GDM1 (cell line): ENCODE results near the gene TMEM254.
"Not testable (repeated sequence)": the region's sequence is repeated elsewhere in the genome, so short reads cannot be mapped to it uniquely, and the experiment has no call there.

Experiments
- DNase-seq: peaks from one replicate; lab custom pipeline; 2025; lab: John Stamatoyannopoulos, UW

TMEM254 gene

GRCh38 chr10:80077869-80078447 is 507 bp upstream of the TMEM254 start:
- no peak for DNase-seq

DNA sequence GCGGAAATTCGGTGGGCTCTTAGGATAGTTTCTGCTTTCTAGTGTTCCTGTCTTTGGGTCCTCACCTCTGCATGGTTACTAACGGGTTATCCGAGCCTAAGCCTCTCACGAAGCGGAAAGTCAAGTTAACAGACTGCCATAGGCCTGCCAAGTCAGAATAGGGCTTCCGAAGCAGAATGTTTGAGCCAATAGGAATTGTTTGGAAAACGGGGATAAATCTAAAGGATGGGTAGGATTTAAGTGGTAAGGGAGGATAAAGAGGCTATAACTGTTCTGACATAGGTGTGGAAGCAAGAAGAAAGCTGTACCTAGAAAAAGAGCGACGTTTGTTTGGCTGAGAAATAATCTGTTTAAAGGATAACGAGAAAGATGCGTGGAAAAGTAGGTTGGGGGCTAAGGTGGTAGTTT is 851 bp downstream of the TMEM254 start:
- no peak for DNase-seq

GRCh38 chr10:80081026-80081425 is 2.6 kb downstream of the TMEM254 start:
- no peak for DNase-seq

DNA sequence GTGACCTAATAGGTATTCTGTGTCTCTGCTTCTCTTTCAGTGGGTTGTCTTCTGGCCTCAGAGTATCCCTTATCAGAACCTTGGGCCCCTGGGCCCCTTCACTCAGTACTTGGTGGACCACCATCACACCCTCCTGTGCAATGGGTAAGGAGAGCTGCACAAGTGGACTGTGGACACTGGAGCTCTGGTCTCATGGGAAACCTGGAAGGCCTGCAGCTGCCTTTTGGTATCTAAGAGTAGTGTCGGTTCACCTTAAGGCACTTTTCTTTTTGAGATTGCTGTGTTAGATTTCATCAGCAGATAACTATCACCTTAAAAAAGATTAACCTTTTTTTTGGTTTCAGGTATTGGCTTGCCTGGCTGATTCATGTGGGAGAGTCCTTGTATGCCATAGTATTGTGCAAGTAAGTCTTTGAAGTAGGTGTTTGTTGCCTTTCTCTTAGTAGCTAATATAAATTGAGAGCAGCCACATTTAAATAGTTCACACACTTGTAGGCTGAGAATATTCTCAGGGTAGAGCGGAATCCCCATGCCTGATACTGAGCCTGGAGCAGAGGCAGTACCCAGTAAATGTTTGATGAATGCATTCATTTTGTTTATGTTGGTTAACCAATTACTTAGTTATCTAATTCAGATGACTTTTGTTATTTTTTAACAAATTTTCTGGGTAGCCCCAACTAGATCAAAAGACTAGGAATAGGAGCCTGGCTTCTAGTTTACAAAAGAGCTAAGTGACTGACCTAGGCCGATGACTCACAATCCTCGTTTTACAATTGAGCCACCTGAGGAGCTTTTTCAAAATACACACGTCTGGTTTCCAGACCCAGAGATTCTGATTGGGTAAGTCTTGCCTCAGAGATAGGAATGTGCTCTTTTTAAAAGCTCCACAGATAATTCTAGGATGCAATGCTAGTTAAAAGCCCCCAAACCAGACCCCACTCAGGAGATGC is 3.6 kb downstream of the TMEM254 start:
- DNase-seq: no peak

- no peak for DNase-seq
Observed at GRCh38 chr10:80090121-80090520, 11.7 kb downstream of the TMEM254 start.

DNA sequence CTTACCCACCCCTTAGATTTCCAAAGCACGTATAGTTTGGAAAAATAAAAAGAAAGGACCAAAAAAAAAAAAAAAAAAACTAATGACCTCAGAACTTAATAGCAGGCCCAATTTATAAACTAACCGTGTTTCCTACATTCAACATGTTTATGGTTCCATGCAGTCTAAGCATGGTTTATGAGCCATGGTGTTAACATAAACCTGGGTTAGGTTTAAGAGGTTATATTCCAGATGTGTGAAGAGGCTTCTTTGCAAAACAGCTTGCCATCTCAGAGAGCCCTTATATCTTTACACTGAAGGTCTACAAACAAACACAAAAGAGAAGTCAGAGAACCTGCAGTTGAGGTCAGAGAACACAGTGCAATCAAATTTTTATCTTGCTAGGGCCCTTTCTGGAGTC is 15.8 kb downstream of the TMEM254 start:
- DNase-seq: no peak

- not testable (repeated sequence) for DNase-seq
Observed at GRCh38 chr10:80098272-80098671, 19.8 kb downstream of the TMEM254 start.

- not testable (repeated sequence) for DNase-seq
Observed at GRCh38 chr10:80099295-80099694, 20.8 kb downstream of the TMEM254 start.

DNA sequence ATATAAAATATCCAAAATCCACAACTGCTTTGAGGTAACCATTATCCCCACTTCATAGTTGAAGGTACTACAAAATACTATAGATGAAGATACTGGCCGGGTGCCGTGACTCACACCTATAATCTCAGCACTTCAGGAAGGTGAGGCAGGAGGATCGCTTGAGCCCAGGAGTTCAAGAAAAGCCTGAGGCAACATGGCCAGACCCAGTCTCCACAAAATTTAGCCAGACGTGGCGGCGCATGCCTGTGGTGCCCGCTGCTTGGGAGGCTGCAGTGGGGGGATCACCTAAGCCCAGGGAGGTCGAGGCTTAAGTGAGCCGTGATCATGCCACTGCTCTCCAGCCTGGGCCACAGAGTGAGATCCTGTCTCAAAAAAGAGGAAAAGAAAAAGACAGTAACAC is 21.7 kb downstream of the TMEM254 start:
- DNase-seq: no peak

DNA sequence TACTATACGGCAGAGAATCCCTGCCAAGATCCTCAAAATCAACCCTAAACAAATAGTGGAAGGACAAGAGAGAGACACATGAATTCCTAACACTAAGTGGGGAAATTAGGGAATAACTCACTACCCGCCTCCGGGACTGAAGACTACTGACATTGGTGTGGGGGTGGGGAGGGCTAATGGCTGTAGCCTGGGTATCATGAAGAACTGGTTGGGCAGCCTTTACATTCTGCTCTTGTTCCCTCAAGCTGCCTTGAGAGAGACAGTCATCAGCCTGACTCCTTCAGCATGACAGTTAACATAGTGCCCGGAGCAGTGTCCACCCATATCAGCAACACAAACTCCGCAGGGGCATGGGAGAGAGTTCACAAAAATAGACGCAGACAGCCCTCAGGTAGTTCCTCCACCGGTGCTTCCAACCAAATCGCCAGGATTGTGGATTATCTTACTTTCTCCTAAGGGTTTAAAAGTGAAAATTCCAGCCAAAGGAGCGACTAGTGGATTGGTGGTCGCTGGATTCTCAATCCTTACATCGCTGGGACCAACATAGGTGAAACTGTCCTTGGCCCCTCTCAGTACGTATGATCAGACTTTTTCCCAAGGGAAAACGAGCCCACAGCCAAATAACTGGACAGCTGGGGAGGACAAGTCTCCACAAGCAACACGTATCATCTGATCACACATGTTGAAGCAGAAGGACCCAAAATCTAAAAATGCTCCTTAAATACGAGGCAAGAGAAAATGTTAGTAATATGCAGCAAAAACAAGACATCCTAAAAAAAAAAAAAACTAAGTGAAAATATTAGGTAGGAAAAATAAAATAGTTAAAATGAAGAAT is 22.6 kb downstream of the TMEM254 start:
- no peak for DNase-seq

DNA sequence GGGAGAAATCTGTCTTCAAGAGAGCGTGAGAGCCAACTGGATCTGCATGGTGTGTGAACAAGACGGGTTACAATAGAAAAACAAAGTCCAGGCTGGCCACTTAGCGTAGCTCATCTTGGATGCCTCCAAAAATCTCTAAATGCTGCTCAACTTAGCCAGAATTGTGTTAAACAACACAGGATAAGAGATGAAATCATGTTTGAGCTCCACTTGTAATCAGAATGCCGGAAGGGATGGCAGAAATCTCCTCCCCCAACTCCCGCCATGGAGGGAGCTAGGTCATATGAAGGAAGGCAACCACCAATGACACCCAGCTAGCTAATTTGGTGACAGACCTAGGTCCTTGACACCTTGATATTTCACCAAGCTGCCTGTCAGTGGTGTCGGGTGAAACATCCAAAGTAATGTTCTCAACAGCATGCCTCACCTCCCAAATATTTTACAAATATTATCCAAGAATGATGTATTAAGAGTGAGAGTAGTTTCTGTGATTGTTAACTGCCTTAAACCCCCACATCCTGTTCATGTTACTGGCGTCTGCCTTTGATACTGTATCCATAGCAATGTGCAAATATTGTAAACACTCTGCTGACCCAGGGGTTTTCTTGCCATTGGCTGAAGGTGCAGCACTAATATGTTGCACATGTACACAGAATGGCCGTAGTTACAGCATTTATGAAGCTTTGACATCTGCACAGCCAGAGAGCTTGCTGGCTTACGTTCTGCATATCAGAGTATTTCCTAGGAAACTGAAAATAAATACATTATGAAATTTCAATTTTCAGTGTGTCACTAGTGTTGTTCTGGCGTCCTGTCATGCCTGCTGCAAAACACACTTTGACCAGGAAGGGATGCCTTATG is 25.8 kb downstream of the TMEM254 start:
- no peak for DNase-seq

DNA sequence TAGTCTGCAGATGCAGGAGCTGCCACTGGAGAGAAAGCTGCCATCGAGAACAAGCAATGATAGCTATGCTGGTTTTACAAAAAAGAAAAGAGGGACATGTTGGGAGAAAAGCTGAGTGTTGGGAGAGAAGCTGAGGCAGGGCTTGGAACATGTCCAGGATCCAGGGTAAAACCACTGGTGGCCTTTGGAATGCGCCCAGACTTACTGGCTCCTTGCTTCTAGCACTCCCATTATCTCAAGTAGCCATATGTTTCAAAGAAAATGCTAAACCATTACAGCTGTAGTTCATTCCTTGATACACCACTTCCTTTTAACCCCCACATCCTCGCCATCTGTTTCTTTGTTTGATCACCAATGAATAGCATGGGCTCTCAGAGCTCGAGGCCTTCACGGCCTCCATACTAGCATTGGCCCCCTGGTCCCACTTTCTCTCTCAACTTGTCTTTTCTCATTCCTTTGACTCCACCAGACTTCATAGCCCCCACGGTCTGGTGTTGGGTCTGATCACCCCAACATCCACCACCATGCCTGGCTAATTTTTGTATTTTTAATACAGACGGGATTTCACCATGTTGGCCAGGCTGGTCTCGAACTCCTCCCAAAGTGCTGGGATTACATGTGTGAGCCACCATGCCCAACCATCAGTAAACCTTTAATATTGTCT is 30.2 kb downstream of the TMEM254 start:
- DNase-seq: no peak

DNA sequence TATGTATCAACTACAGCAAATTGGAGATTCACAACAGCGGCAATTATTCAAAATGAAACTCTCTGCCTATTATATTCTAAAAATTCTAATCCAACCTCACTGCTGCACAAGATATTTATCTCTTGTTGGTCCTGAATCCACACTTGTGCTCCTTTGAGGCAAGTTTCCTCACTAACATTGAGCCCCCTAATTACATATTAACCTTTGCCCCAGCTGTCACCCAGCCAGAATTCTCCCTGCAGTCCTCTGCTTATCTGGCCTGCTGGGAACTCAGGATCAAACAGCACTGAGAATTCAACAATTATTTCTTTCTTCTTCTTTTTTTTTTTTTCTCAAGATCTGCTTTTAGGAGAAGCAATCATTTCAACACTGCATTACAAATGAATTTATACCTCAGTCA is 32.5 kb downstream of the TMEM254 start:
- no peak for DNase-seq

- DNase-seq: no peak
Observed at GRCh38 chr10:80118669-80119068, 40.2 kb downstream of the TMEM254 start.

DNA sequence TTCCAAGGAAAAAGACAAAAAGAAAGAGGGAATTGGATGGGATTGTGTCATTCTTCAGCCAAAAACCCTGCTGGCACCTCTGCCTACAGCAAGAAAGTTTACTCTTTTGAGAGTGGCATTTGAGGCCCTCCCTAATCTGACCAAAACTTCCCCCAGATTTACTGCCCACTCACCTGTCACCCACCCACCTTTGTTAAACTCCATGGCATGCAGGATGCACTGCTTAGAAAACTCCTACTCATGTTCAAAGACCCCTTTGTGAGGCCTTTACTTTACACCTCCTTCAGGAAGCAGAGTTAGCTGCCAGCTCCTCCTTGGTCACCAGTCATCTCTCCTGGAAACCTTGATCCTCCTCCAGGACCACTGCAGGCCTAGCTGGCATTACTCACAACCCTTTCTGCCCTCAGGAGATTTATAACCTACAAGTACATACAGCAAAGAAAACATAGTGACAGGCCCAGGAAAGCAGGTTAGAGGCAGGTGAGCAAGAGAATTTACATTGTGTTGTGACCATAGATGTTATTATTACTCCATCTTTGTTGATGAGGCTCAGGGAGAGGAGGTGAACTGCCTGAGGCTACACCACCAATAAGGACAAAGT is 43.7 kb downstream of the TMEM254 start:
- DNase-seq: no peak

DNA sequence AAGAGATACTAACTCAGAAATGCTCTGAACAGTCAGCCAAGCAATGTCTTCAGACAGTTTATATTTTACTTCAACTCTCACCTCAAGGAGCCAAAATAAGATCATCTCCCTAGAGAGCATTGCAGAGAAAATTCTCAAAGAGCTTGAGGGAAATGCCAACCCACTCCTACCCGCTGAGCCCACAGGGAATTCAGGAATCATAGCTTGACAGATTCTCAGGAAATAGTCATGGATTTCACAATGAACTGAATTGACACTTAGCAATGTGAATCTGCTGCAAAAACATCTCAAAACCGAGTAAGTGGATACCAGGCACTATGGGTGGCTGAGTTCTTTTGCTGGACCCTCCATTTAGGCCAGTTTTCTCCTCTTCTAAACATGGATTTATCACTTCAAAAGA is 44.3 kb downstream of the TMEM254 start:
- no peak for DNase-seq

DNA sequence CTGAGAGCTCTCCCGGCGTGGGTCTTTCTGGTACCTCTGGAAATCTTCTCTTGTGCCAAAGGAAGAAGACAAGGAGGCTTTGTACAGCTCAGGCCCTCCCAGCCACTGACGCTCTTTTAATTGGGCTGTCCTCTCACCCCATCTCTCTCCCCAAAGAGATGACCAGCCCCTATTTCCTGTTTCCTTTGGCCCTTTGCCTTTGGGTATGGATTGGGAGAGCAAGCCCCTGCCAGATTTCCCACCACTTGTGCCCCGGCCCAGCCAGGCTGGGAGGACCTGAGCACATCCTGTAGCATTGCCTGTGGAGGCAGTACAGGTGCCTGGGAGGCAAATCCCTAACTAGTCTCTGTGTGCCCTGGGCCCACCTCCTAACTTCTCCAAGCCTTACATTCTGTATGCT is 48.4 kb downstream of the TMEM254 start:
- DNase-seq: no peak

DNA sequence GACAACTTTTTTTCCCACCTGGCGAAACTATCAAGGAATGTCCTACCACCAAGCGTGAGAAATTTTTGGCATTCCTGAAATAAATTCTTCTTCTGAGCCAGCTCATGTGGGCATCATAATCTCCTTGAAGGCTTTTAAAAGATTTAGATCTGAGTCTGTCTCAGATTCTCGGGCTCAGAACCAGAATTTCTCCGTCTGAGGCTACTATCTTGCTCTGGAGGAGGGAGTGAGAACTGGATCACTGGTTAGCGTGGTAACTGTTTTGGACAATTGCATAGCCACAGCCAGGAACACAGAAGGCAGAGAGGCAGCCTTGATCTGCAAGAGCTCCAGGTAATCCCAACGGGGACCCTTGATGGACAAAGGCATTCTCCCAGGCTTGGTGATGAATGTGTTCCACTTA is 53.0 kb downstream of the TMEM254 start:
- DNase-seq: no peak

GRCh38 chr10:80132299-80133139 is 54.1 kb downstream of the TMEM254 start, which contains the start of gene PLAC9:
Gene PLAC9, plus strand, starts transcription at chr10:80132730. Its CDS starts 33 bp downstream, at chr10:80132763.
- no peak for DNase-seq

DNA sequence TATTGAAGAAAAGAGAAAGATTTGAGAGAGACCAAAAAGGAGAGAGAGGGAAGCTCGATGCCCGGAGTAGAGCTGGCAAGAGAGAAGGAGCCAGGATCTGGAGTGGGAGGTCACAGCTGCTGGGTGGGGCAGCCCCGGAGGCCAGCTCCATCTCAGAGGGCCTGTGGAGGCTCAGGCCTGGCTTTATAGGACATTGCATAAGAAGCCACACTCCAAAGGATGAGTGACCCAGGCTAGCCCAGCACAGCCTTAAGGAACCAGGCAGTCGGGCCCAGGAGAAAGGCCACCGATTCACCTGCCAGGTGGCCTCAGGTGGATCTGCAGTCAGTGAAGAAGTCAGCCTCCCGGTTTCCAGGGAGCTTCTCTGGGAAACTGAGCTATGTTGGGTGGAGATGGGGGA is 54.7 kb downstream of the TMEM254 start:
- DNase-seq: no peak
